AG09319 (cell line): Measurements from ENCODE around the gene AHRR.
A peak's percentile ranks its signal among the peaks of the same experiment; 100 is the strongest.

Experiments
- DNase-seq: peaks from one replicate; pipeline ENCODE4 v3.0.0-alpha.2; 2010; ENCODE audit warnings: low read depth; ENCODE audit errors: extremely low read depth
- CTCF ChIP-seq: IDR thresholded peaks from 2 replicates; pipeline ENCODE4 v1.5.1; 2011; ENCODE audit warnings: low read depth, mild to moderate bottlenecking, inconsistent platforms, low read length, moderate library complexity

AHRR gene

GRCh38 chr5:457195-457961 lies 135.9 kb downstream of the AHRR start:
- no peak for DNase-seq
- no peak for TF ChIP-seq CTCF

DNA sequence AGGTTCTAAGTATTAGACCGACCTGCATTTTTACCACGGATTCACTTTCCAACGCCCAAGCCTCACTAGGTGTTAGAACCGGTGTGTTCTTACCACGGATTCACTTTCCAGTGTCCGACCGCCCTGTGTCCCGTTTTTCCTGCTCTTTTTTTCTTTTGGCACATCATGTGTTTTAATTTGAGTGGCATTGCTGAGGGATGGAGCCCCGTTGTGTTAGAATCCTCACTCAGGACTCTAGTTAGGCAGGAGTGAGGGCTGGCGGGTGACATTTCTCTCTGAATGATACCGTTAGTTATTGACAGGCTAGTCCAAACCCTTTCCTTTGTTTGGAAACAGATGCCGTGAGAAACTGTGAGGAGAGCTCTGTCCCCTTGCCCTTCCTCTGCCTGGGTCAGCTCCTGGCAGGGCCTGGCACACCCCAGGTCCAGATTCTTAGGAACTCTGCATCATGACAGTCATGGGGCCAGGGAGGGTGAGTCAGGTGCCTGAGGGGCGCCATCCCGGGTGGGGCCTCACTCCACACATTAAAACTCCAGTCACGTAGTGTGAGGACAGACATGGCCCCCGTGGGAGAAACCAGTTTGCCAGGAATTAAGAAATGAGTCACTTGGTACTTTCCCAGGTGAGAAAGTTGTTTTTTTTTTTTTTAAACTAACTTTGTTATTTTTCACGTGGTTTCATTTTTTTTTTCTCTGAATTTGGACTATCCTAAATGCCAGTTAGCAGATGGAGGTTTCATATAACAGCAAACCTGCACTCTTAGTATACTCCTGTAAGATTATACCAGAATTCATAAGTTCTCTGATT lies 137.2 kb downstream of the AHRR start:
- peak; percentile 18 for DNase-seq
- no peak for TF ChIP-seq CTCF

GRCh38 chr5:459562-460272 lies 138.2 kb downstream of the AHRR start:
- no peak for TF ChIP-seq CTCF
- DNase-seq: no peak

GRCh38 chr5:460273-460625 lies 138.7 kb downstream of the AHRR start:
- DNase-seq: no peak
- TF ChIP-seq CTCF: no peak

DNA sequence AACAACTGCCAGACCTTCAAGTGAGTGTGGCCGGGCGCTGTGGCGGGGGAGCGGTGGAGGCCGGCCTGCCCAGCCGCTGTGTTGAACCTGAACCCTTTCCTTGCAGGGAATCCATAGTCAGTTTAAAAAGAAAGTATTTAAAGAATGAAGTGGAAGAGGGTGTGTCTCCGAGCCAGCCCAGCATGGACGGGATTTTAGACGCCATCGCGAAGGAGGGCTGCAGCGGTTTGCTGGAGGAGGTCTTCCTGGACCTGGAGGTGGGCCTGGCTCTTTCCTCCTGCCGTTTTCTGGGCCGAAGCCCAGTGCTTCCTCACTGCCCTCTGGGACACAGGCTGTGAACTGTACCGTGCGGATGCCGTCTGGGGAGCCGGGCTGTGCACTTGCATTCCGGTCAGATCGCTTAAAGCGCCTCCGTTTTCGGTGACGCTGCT lies 140.6 kb downstream of the AHRR start:
- no peak for TF ChIP-seq CTCF

GRCh38 chr5:463301-463700 lies 141.8 kb downstream of the AHRR start:
- DNase-seq: no peak
- no peak for TF ChIP-seq CTCF

More for the DNA sequence above, 140.6 kb downstream of the AHRR start:
- no peak for DNase-seq

DNA sequence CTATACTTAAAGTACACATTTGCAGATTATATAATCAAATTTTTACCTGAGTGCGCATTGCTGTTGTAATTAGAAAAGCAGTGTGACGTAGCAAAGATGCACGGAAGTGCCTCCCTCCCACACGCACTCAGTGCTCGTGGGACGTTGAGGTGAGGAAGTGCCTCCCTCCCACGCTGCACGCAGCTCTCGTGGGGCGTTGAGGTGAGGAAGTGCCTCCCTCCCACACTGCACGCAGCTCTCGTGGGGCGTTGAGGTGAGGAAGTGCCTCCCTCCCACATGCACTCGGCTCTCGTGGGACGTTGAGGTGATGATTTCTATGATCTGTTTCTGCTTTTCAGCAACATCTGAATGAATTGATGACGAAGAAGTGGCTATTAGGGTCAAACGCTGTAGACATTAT lies 142.4 kb downstream of the AHRR start:
- DNase-seq: no peak

More for the DNA sequence above, 142.4 kb downstream of the AHRR start:
- TF ChIP-seq CTCF: no peak
